Endothelial cell of umbilical vein (primary cell): ENCODE data around the gene HOXA4. TPM values are rescaled to one million over a fixed set of nuclear protein-coding genes. Genes with fewer than 3 reads are reported as not detected.

Experiments
- BruUV-seq: library from RNA; stranded (reverse); fragments of 400-500 nt; replicated peaks from 2 replicates; lab custom pipeline; 2021; lab: Mats Ljungman, UMichigan
- CTCF ChIA-PET: fragments of 300-600, 350-600 bp; sonication (Branson Sonifier 250); formaldehyde crosslinking; loops from one replicate; lab custom pipeline; 2021; ENCODE audit warnings: antibody characterized with exemption, inconsistent platforms; lab: Charles Lee
- POLR2A ChIA-PET: fragments of 300-600, 350-600 bp; sonication (Branson Sonifier 250); formaldehyde crosslinking; loops from one replicate; lab custom pipeline; 2021; ENCODE audit warnings: antibody characterized with exemption, inconsistent platforms; lab: Charles Lee
- DNase-seq: peaks from one replicate; pipeline ENCODE4 v3.0.0-alpha.2; 2011; ENCODE audit warnings: low read depth, low spot score
- FAIRE-seq: peaks from 2 replicates; lab custom pipeline; 2011; peaks lifted over from hg19 to GRCh38; lab: Jason Lieb, UNC
- H2AFZ ChIP-seq: 2 replicates; pipeline ENCODE4 v1.6.0; 2012; ENCODE audit warnings: low read depth, low read length, control low read depth, inconsistent platforms
- H3K27ac ChIP-seq: 2 replicates; pipeline ENCODE4 v1.5.1; 2011; ENCODE audit warnings: low read depth, mild to moderate bottlenecking, control low read depth, low read length, moderate library complexity; ENCODE audit not compliant: insufficient read depth
- H3K27me3 ChIP-seq, 2 experiments: 2 replicates each; pipeline versions ENCODE4 v1.6.0 to v1.6.1; 2011; ENCODE audit warnings: low read length in 2 of 2, mixed read lengths in 1 of 2; ENCODE audit not compliant: control insufficient read depth in 2 of 2, insufficient read depth in 2 of 2
- H3K36me3 ChIP-seq, 2 experiments: 2 replicates in 1 of 2; 3 replicates in 1 of 2; pipeline ENCODE4 v1.5.1; 2011; ENCODE audit warnings: low read length in 2 of 2, mild to moderate bottlenecking in 1 of 2, moderate library complexity in 1 of 2; ENCODE audit not compliant: control insufficient read depth in 2 of 2, insufficient read depth in 2 of 2; ENCODE audit errors: extremely low read depth in 1 of 2
- H3K4me1 ChIP-seq: 3 replicates; pipeline ENCODE4 v1.5.1; 2011; ENCODE audit warnings: mild to moderate bottlenecking, low read length; ENCODE audit not compliant: control insufficient read depth, insufficient read depth; ENCODE audit errors: extremely low read depth
- H3K4me2 ChIP-seq: 2 replicates; pipeline ENCODE4 v1.6.1; 2011; ENCODE audit warnings: low read length, control low read depth, mixed read lengths; ENCODE audit not compliant: insufficient read depth
- H3K4me3 ChIP-seq, 3 experiments: fragments of 200-600 bp in 1 of 3; sonication (generic), shearing (Covaris generic) in 1 of 3; replicated peaks in 1 of 3; 2 replicates each; pipeline ENCODE4 v1.5.1; 2011 to 2016; ENCODE audit warnings: control low read depth in 3 of 3, low read length in 3 of 3, mild to moderate bottlenecking in 2 of 3, inconsistent platforms in 1 of 3, low read depth in 1 of 3, moderate library complexity in 1 of 3; ENCODE audit not compliant: insufficient read depth in 1 of 3
- H3K79me2 ChIP-seq: 2 replicates; pipeline ENCODE4 v1.6.0; 2012; ENCODE audit warnings: low read length, inconsistent platforms; ENCODE audit not compliant: control insufficient read depth, insufficient read depth
- H3K9ac ChIP-seq: replicated peaks from 2 replicates; pipeline ENCODE3; 2011; ENCODE audit warnings: low read length, control low read depth; ENCODE audit not compliant: insufficient read depth; ENCODE audit errors: extremely low read depth
- H3K9me1 ChIP-seq: replicated peaks from 3 replicates; pipeline ENCODE4 v1.6.0; 2011; ENCODE audit warnings: mild to moderate bottlenecking, low read length; ENCODE audit not compliant: control insufficient read depth, insufficient read depth; ENCODE audit errors: extremely low read depth
- H3K9me3 ChIP-seq: replicated peaks from 2 replicates; pipeline ENCODE4 v1.5.1; 2012; ENCODE audit warnings: low read length, inconsistent platforms; ENCODE audit not compliant: control insufficient read depth, insufficient read depth
- H4K20me1 ChIP-seq: replicated peaks from 2 replicates; pipeline ENCODE3; 2011; ENCODE audit warnings: mild to moderate bottlenecking, low read length; ENCODE audit not compliant: control insufficient read depth, insufficient read depth; ENCODE audit errors: extremely low read depth
- CTCF ChIP-seq, 2 donors: IDR thresholded peaks; 1 replicate in 1 of 2; 2 replicates in 1 of 2; pipeline ENCODE4 v1.5.1; 2011; ENCODE audit warnings: low read length in 2 of 2, mild to moderate bottlenecking in 2 of 2, moderate library complexity in 2 of 2, control low read depth in 1 of 2, inconsistent platforms in 1 of 2, low read depth in 1 of 2; ENCODE audit not compliant: insufficient read depth in 1 of 2; ENCODE audit errors: extremely low read depth in 1 of 2
- EZH2 ChIP-seq: IDR thresholded peaks from 2 replicates; pipeline ENCODE4 v1.6.1; 2012; ENCODE audit warnings: borderline replicate concordance, low read depth, mild to moderate bottlenecking, moderate library complexity, low read length, inconsistent platforms; ENCODE audit not compliant: severe bottlenecking
- FOS ChIP-seq: IDR thresholded peaks from 2 replicates; pipeline ENCODE4 v1.6.1; 2011; ENCODE audit warnings: mild to moderate bottlenecking, low read length, moderate library complexity, borderline replicate concordance; ENCODE audit not compliant: insufficient read depth
- GATA2 ChIP-seq: IDR thresholded peaks from 2 replicates; pipeline ENCODE4 v1.7.0; 2011; ENCODE audit warnings: low read depth, mild to moderate bottlenecking, moderate library complexity, mixed read lengths, low read length; ENCODE audit not compliant: insufficient read length, insufficient read depth
- JUN ChIP-seq: IDR thresholded peaks from 2 replicates; pipeline ENCODE4 v1.6.1; 2011; ENCODE audit warnings: borderline replicate concordance, low read depth; ENCODE audit not compliant: insufficient read length, insufficient read depth
- MAX ChIP-seq: IDR thresholded peaks from 2 replicates; pipeline ENCODE4 v1.6.1; 2011; ENCODE audit not compliant: insufficient read depth, insufficient read length
- MYC ChIP-seq: IDR thresholded peaks from one replicate; pipeline ENCODE4 v1.6.1; 2011; ENCODE audit warnings: mild to moderate bottlenecking, low read depth, low read length
- POLR2AphosphoS5 ChIP-seq: IDR thresholded peaks from 2 replicates; pipeline ENCODE4 v1.6.1; 2012; ENCODE audit warnings: low read depth, mild to moderate bottlenecking, control low read depth, low read length, moderate library complexity; ENCODE audit not compliant: insufficient read depth
- dilution Hi-C: fragments of 300-500 bp; cut with MboI; formaldehyde crosslinking; loops from one replicate; pipeline ENCODE4 v1.15.0; 2019; ENCODE audit warnings: low sequenced_read_pairs; ENCODE audit not compliant: extremely low pct_ligation_motif_present
- intact Hi-C: fragments of 100-400 bp; cut with micrococcal nuclease; formaldehyde crosslinking; loops from one replicate; pipeline ENCODE4 v1.10.0; 2022
- polyA plus RNA-seq, 4 experiments: library from polyadenylated mRNA; depleted of rRNA in 3 of 4; stranded (reverse) in 3 of 4; unstranded in 1 of 4; fragments of >200 nt; gene quantifications; 2 replicates each; pipeline versions ENCODE4 v1.2.1 to v1.2.3, GENCODE V29; 2011 to 2012; ENCODE audit warnings: missing spikeins in 1 of 4
- total RNA-seq: library from RNA; stranded (reverse); gene quantifications from 2 replicates; pipeline ENCODE4 v1.2.3, GENCODE V29; 2021

Gene HOXA4
- total and polyA plus RNA-seq, 2 donors (not counting 3 experiments of a cell fraction or from before 2014, with no cell fraction given), result 4.9 to 8.1 TPM

- CTCF ChIA-PET, result interaction anchor here (1.9 kb wide), 1 partner anchor 23 kb away, joined by 6 read pairs; no protein-coding TSS in a partner anchor
- H3K4me3 ChIP-seq, result no peak overlapping the region
- H2AFZ ChIP-seq, result no peak overlapping the region
- peak overlapping the region; percentile 82 for H3K27ac ChIP-seq
- peak; percentile 15 for FAIRE-seq
- no peaks in the 10 kb centered on the region for H3K27me3 ChIP-seq
- H3K79me2 ChIP-seq, result peaks cover 85% of the 10 kb centered on the region
- BruUV-seq, result no TSS peak
- H3K9ac ChIP-seq, result peak overlapping the region; percentile 84
- TF ChIP-seq MYC (no peak), MAX (no peak)
- H3K4me2 ChIP-seq, result peak overlapping the region; percentile 92
- dilution Hi-C loops, result no loop called here
- H3K4me1 ChIP-seq, result peaks cover 89% of the 10 kb centered on the region
- peak; percentile 78 for DNase-seq
- no peaks in the 10 kb centered on the region for H4K20me1 ChIP-seq
- no peaks in the 10 kb centered on the region for H3K9me3 ChIP-seq
- no peaks in the 10 kb centered on the region for H3K9me1 ChIP-seq
- intact Hi-C loops, result no loop called here
- POLR2A ChIA-PET, result no interaction called here
- peaks cover 0 to 6% of the 10 kb centered on the region in 2 experiments for H3K36me3 ChIP-seq
Observed at GRCh38 chr7:27137640-27138315, 7.2 kb upstream of the HOXA4 start.

GRCh38 chr7:27134392-27134791 is 3.8 kb upstream of the HOXA4 start:
- Histone ChIP-seq H3K79me2 (peaks cover 77% of the 10 kb centered on the region), H3K9me1 (no peaks in the 10 kb centered on the region), H3K27ac (peak overlapping the region; percentile 82), H2AFZ (no peak overlapping the region), H3K9me3 (no peaks in the 10 kb centered on the region), H3K4me1 (peaks cover 89% of the 10 kb centered on the region), H4K20me1 (no peaks in the 10 kb centered on the region), H3K36me3 (no peaks in the 10 kb centered on the region), H3K4me3 (peak overlapping the region in 1 of 3 experiments; percentile 14), H3K9ac (peak overlapping the region; percentile 70), H3K4me2 (peak overlapping the region; percentile 61), H3K27me3 (no peaks in the 10 kb centered on the region)
- ChIA-PET POLR2A (interaction anchor here (1.0 kb wide), 1 partner anchor 14 kb away, joined by 3 read pairs; no protein-coding TSS in a partner anchor), CTCF (interaction anchor here (1.1 kb wide), 1 partner anchor 27 kb away, joined by 3 read pairs; no protein-coding TSS in a partner anchor)
- peak; percentile 77 for FAIRE-seq
- intact Hi-C loops, result no loop called here
- peak; percentile 90 for DNase-seq
- dilution Hi-C loops, result no loop called here
- TF ChIP-seq JUN (peak; percentile 54), EZH2 (no peak), CTCF (IDR thresholded peaks at IDR 0.05; ENCODE audit: extremely low read depth in 1 of 2, insufficient read depth in 1 of 2, low read depth in 1 of 2, low read length in 2 of 2) (no peak), POLR2AphosphoS5 (peak; percentile 20), FOS (peak; percentile 60), GATA2 (peak; percentile 13)
- BruUV-seq, result no TSS peak
